ENCODE results near the gene TSPYL1.

DNA sequence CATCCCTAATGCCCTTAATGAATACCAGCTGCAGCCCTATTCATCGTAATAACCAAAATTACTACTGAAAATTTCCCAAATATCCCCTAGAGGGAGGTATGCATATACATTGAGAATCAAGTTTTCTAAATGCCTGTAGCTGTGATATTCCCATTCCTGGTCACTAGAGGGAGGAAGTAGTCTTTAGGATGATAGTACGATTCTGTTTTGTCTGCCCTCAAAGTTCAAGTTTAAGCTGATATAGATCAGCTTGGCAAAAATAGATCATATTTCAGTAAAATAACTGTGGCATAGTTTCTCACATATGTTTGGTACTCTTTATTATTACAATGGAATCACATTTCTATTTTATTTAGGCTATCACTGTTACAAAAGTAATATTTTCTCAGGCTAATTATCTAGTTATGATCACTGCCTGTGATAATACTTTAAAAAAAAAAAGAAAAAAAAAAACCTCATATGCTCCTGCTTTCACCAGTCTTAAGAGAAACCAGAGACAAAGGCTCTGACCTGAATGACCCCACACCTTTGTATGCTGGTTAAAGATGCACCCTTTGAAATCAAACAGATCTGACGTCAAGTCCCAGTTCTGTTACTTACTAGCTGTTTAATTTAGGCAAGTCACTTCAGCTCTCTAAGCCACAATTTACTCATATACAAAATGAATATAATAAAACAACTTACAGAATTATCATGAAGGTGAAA lies 11.0 kb downstream of the TSPYL1 start:
- TF ChIP-seq, protein P1, sequence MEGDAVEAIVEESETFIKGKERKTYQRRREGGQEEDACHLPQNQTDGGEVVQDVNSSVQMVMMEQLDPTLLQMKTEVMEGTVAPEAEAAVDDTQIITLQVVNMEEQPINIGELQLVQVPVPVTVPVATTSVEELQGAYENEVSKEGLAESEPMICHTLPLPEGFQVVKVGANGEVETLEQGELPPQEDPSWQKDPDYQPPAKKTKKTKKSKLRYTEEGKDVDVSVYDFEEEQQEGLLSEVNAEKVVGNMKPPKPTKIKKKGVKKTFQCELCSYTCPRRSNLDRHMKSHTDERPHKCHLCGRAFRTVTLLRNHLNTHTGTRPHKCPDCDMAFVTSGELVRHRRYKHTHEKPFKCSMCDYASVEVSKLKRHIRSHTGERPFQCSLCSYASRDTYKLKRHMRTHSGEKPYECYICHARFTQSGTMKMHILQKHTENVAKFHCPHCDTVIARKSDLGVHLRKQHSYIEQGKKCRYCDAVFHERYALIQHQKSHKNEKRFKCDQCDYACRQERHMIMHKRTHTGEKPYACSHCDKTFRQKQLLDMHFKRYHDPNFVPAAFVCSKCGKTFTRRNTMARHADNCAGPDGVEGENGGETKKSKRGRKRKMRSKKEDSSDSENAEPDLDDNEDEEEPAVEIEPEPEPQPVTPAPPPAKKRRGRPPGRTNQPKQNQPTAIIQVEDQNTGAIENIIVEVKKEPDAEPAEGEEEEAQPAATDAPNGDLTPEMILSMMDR (conservative IDR thresholded peaks at IDR 0.05; ENCODE audit: low read depth in 2 of 2) = peak; percentile 90 to 98
- no peak for TF ChIP-seq POLR2AphosphoS5 (IDR thresholded peaks at IDR 0.05; ENCODE audit: low read depth)
- TF ChIP-seq NANOG (IDR thresholded peaks at IDR 0.05; ENCODE audit: borderline replicate concordance) = no peak
- no peak for TF ChIP-seq EZH2 (IDR thresholded peaks at IDR 0.05; ENCODE audit: low read depth, unreplicated experiment)
- TF ChIP-seq, protein P2, sequence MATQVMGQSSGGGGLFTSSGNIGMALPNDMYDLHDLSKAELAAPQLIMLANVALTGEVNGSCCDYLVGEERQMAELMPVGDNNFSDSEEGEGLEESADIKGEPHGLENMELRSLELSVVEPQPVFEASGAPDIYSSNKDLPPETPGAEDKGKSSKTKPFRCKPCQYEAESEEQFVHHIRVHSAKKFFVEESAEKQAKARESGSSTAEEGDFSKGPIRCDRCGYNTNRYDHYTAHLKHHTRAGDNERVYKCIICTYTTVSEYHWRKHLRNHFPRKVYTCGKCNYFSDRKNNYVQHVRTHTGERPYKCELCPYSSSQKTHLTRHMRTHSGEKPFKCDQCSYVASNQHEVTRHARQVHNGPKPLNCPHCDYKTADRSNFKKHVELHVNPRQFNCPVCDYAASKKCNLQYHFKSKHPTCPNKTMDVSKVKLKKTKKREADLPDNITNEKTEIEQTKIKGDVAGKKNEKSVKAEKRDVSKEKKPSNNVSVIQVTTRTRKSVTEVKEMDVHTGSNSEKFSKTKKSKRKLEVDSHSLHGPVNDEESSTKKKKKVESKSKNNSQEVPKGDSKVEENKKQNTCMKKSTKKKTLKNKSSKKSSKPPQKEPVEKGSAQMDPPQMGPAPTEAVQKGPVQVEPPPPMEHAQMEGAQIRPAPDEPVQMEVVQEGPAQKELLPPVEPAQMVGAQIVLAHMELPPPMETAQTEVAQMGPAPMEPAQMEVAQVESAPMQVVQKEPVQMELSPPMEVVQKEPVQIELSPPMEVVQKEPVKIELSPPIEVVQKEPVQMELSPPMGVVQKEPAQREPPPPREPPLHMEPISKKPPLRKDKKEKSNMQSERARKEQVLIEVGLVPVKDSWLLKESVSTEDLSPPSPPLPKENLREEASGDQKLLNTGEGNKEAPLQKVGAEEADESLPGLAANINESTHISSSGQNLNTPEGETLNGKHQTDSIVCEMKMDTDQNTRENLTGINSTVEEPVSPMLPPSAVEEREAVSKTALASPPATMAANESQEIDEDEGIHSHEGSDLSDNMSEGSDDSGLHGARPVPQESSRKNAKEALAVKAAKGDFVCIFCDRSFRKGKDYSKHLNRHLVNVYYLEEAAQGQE (IDR thresholded peaks at IDR 0.05; ENCODE audit: unreplicated experiment) = no peak
- no peak for TF ChIP-seq JUNB (IDR thresholded peaks at IDR 0.05; ENCODE audit: unreplicated experiment)
- no peak for TF ChIP-seq CREB1 (CRISPR knock-in tag; IDR thresholded peaks at IDR 0.05; ENCODE audit: low read depth)
- no peak for TF ChIP-seq EZH2phosphoT487 (IDR thresholded peaks at IDR 0.05; ENCODE audit: unreplicated experiment)
- TF ChIP-seq ZNF331 (CRISPR knock-in tag; IDR thresholded peaks at IDR 0.05; ENCODE audit: low read depth) = no peak
- no peak for TF ChIP-seq STAT1 (IDR thresholded peaks at IDR 0.05; ENCODE audit: unreplicated experiment)
- no peak for TF ChIP-seq ETS1 (IDR thresholded peaks at IDR 0.05)

Data from GM23338 (cell line).